ENCODE results near the gene UBE4B. TPM values are rescaled to one million over a fixed set of nuclear protein-coding genes. Genes with fewer than 3 reads are reported as not detected.

Gene UBE4B
- total and polyA plus RNA-seq, 2 experiments from 2014 or later = 28.4 to 115 TPM

GRCh38 chr1:10149231-10149630, 116.5 kb downstream of the UBE4B start:
- Histone ChIP-seq H3K27ac (ENCODE audit: low read depth) (no peak overlapping the region; the same call in 1 of the 2 replicates), H2AFZ (no peak overlapping the region), H3K4me2 (no peak overlapping the region), H3K36me3 (ENCODE audit: insufficient read depth) (no peaks in the 10 kb centered on the region; the same call in 1 of the 2 replicates), H3K27me3 (ENCODE audit: insufficient read depth) (no peaks in the 10 kb centered on the region), H3K4me1 (ENCODE audit: insufficient read depth) (no peaks in the 10 kb centered on the region), H4K20me1 (replicated peaks; ENCODE audit: insufficient read depth) (no peaks in the 10 kb centered on the region), H3F3A (replicated peaks; ENCODE audit: low read depth) (0 out of 2 replicates have a peak, but pooled peaks cover 6% of the 10 kb centered on the region), H3K9me2 (ENCODE audit: insufficient read depth) (no peaks in the 10 kb centered on the region), H3K4me3 (no peak overlapping the region), H3K79me2 (replicated peaks; ENCODE audit: insufficient read depth) (no peaks in the 10 kb centered on the region)
- Mint-ChIP-seq H3K9me3 (no peaks in the 10 kb centered on the region), H3K4me1 (no peaks in the 10 kb centered on the region), H3K36me3 (ENCODE audit: low read depth) (peaks cover 17% of the 10 kb centered on the region; the same call in 2 of the 3 replicates), H3K27me3 (ENCODE audit: insufficient read depth, low read depth, poor library complexity) (peaks cover 5% of the 10 kb centered on the region), H3K4me3 (no peak overlapping the region), H3K27ac (no peak overlapping the region)
- DNase-seq (ENCODE audit: low spot score) (no peak), ATAC-seq (no peak)
- TF ChIP-seq EZH2 (IDR thresholded peaks at IDR 0.05; ENCODE audit: low read depth, unreplicated experiment) (no peak), ZNF331 (CRISPR knock-in tag; IDR thresholded peaks at IDR 0.05; ENCODE audit: low read depth) (no peak), POLR2AphosphoS5 (IDR thresholded peaks at IDR 0.05; ENCODE audit: low read depth) (no peak), NANOG (IDR thresholded peaks at IDR 0.05; ENCODE audit: borderline replicate concordance) (no peak), CTCF (conservative IDR thresholded peaks at IDR 0.05; ENCODE audit: low read depth in 2 of 2) (no peak), JUNB (IDR thresholded peaks at IDR 0.05; ENCODE audit: unreplicated experiment) (no peak), CREB1 (CRISPR knock-in tag; IDR thresholded peaks at IDR 0.05; ENCODE audit: low read depth) (no peak)
- TF ChIP-seq, protein P1, sequence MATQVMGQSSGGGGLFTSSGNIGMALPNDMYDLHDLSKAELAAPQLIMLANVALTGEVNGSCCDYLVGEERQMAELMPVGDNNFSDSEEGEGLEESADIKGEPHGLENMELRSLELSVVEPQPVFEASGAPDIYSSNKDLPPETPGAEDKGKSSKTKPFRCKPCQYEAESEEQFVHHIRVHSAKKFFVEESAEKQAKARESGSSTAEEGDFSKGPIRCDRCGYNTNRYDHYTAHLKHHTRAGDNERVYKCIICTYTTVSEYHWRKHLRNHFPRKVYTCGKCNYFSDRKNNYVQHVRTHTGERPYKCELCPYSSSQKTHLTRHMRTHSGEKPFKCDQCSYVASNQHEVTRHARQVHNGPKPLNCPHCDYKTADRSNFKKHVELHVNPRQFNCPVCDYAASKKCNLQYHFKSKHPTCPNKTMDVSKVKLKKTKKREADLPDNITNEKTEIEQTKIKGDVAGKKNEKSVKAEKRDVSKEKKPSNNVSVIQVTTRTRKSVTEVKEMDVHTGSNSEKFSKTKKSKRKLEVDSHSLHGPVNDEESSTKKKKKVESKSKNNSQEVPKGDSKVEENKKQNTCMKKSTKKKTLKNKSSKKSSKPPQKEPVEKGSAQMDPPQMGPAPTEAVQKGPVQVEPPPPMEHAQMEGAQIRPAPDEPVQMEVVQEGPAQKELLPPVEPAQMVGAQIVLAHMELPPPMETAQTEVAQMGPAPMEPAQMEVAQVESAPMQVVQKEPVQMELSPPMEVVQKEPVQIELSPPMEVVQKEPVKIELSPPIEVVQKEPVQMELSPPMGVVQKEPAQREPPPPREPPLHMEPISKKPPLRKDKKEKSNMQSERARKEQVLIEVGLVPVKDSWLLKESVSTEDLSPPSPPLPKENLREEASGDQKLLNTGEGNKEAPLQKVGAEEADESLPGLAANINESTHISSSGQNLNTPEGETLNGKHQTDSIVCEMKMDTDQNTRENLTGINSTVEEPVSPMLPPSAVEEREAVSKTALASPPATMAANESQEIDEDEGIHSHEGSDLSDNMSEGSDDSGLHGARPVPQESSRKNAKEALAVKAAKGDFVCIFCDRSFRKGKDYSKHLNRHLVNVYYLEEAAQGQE (IDR thresholded peaks at IDR 0.05; ENCODE audit: unreplicated experiment) = no peak
- TF ChIP-seq, protein P2, sequence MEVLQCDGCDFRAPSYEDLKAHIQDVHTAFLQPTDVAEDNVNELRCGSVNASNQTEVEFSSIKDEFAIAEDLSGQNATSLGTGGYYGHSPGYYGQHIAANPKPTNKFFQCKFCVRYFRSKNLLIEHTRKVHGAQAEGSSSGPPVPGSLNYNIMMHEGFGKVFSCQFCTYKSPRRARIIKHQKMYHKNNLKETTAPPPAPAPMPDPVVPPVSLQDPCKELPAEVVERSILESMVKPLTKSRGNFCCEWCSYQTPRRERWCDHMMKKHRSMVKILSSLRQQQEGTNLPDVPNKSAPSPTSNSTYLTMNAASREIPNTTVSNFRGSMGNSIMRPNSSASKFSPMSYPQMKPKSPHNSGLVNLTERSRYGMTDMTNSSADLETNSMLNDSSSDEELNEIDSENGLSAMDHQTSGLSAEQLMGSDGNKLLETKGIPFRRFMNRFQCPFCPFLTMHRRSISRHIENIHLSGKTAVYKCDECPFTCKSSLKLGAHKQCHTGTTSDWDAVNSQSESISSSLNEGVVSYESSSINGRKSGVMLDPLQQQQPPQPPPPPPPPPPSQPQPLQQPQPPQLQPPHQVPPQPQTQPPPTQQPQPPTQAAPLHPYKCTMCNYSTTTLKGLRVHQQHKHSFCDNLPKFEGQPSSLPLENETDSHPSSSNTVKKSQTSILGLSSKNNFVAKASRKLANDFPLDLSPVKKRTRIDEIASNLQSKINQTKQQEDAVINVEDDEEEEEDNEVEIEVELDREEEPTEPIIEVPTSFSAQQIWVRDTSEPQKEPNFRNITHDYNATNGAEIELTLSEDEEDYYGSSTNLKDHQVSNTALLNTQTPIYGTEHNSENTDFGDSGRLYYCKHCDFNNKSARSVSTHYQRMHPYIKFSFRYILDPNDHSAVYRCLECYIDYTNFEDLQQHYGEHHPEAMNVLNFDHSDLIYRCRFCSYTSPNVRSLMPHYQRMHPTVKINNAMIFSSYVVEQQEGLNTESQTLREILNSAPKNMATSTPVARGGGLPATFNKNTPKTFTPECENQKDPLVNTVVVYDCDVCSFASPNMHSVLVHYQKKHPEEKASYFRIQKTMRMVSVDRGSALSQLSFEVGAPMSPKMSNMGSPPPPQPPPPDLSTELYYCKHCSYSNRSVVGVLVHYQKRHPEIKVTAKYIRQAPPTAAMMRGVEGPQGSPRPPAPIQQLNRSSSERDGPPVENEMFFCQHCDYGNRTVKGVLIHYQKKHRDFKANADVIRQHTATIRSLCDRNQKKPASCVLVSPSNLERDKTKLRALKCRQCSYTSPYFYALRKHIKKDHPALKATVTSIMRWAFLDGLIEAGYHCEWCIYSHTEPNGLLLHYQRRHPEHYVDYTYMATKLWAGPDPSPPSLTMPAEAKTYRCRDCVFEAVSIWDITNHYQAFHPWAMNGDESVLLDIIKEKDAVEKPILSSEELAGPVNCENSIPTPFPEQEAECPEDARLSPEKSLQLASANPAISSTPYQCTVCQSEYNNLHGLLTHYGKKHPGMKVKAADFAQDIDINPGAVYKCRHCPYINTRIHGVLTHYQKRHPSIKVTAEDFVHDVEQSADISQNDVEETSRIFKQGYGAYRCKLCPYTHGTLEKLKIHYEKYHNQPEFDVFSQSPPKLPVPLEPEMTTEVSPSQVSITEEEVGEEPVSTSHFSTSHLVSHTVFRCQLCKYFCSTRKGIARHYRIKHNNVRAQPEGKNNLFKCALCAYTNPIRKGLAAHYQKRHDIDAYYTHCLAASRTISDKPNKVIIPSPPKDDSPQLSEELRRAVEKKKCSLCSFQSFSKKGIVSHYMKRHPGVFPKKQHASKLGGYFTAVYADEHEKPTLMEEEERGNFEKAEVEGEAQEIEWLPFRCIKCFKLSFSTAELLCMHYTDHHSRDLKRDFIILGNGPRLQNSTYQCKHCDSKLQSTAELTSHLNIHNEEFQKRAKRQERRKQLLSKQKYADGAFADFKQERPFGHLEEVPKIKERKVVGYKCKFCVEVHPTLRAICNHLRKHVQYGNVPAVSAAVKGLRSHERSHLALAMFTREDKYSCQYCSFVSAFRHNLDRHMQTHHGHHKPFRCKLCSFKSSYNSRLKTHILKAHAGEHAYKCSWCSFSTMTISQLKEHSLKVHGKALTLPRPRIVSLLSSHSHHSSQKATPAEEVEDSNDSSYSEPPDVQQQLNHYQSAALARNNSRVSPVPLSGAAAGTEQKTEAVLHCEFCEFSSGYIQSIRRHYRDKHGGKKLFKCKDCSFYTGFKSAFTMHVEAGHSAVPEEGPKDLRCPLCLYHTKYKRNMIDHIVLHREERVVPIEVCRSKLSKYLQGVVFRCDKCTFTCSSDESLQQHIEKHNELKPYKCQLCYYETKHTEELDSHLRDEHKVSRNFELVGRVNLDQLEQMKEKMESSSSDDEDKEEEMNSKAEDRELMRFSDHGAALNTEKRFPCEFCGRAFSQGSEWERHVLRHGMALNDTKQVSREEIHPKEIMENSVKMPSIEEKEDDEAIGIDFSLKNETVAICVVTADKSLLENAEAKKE (CRISPR knock-in tag; IDR thresholded peaks at IDR 0.05) = no peak

Measured in GM23338 (cell line).